ENCODE results near the gene NAA15. TPM values are rescaled to one million over a fixed set of nuclear protein-coding genes. Genes with fewer than 3 reads are reported as not detected.

NAA15 gene
- total and polyA plus RNA-seq, 2 of the 8 experiments (the other 6 are each of a cell fraction or from before 2014, with no cell fraction given), result 9.7 to 124 TPM

GRCh38 chr4:139295942-139296299 lies 5.4 kb upstream of the NAA15 start:
- peak overlapping the region in 1 of 2 experiments; percentile 20; a peak in 2 of 4 replicates for H3K4me2 ChIP-seq (ENCODE audit: insufficient read depth in 1 of 2, low read depth in 2 of 2, low read length in 2 of 2)
- no peak for TF ChIP-seq EZH2 (IDR thresholded peaks at IDR 0.05; ENCODE audit: low read depth, low read length, severe bottlenecking)
- no peak for TF ChIP-seq SP4 (IDR thresholded peaks at IDR 0.05; ENCODE audit: low read length)
- no peak for TF ChIP-seq SIX5 (IDR thresholded peaks at IDR 0.05; ENCODE audit: low read depth, low read length)
- TF ChIP-seq RNF2 (IDR thresholded peaks at IDR 0.05; ENCODE audit: borderline replicate concordance, low read depth, low read length, missing control alignments, poor library complexity, severe bottlenecking), result no peak
- no peak for TF ChIP-seq RFX5 (IDR thresholded peaks at IDR 0.05; ENCODE audit: borderline replicate concordance, low read depth, low read length)
- no peak for TF ChIP-seq TEAD4 (IDR thresholded peaks at IDR 0.05; ENCODE audit: low read depth, low read length)
- TF ChIP-seq POU5F1 (IDR thresholded peaks at IDR 0.05; ENCODE audit: low read depth, low read length), result no peak
- no peaks in the 10 kb centered on the region for H3K9me3 ChIP-seq (ENCODE audit: insufficient read depth in 2 of 2, low read depth in 1 of 2, low read length in 1 of 2)
- no peak overlapping the region for H3K23ac ChIP-seq (ENCODE audit: insufficient read length)
- no peak overlapping the region for H2BK20ac ChIP-seq (ENCODE audit: low read length)
- H2BK120ac ChIP-seq (replicated peaks; ENCODE audit: low read depth, low read length), result no peak overlapping the region
- H2AK5ac ChIP-seq (ENCODE audit: low read depth, low read length), result no peak overlapping the region
- H3K9ac ChIP-seq (replicated peaks in 1 of 4; ENCODE audit: extremely low read depth in 1 of 4, low read depth in 3 of 4, low read length in 3 of 4), result no peak overlapping the region
- 57% methylated on average over 6 of the region's 6 CpGs; no CpG with 5 or more reads in 1 of the 2 experiments for WGBS, 2 experiments (ENCODE audit: extremely low coverage in 1 of 2, insufficient coverage in 1 of 2, insufficient read length in 1 of 2, insufficient replicate concordance in 2 of 2, low coverage in 1 of 2, low lambda C conversion rate in 2 of 2, missing lambda C conversion rate in 1 of 2)
- peaks cover 0 to 17% of the 10 kb centered on the region in 2 experiments; a peak in 2 of 4 replicates for H3K79me2 ChIP-seq (ENCODE audit: control insufficient read depth in 1 of 2, insufficient read depth in 2 of 2, low read length in 2 of 2)
- H3K27me3 ChIP-seq (replicated peaks in 1 of 4; ENCODE audit: control insufficient read depth in 3 of 4, extremely low read depth in 1 of 4, insufficient read depth in 3 of 4, low read length in 3 of 4), result no peaks in the 10 kb centered on the region
- H4K8ac ChIP-seq (ENCODE audit: extremely low read depth, insufficient read depth, low read length), result no peak overlapping the region
- H2BK15ac ChIP-seq (ENCODE audit: low read length), result no peak overlapping the region
- H4K91ac ChIP-seq (replicated peaks; ENCODE audit: insufficient read length, low read length), result no peak overlapping the region
- H3K79me1 ChIP-seq (ENCODE audit: low read depth, low read length), result no peaks in the 10 kb centered on the region
- H3K27ac ChIP-seq (ENCODE audit: low read depth, low read length), result no peak overlapping the region
- CTCF ChIA-PET (ENCODE audit: partially characterized antibody), result interaction anchor here (0.7 to 4.4 kb wide), 42 partner anchors 9 to 277 kb away, joined by 3 to 34 read pairs (median 4); partner anchors contain the start of gene MGARP
- H3K56ac ChIP-seq (replicated peaks; ENCODE audit: insufficient read length, low read depth, low read length), result no peak overlapping the region
- no peak overlapping the region for H4K5ac ChIP-seq (ENCODE audit: insufficient read length, low read depth, low read length)
- peaks cover 0 to 20% (median 3%) of the 10 kb centered on the region in 4 experiments; a peak in 2 of 8 replicates for H3K36me3 ChIP-seq (ENCODE audit: control insufficient read depth in 2 of 4, insufficient read depth in 4 of 4, low read length in 3 of 4)
- no peak overlapping the region for H3K18ac ChIP-seq (ENCODE audit: extremely low read depth, low read length)
- H3K14ac ChIP-seq (ENCODE audit: insufficient read length), result no peak overlapping the region
- H4K20me1 ChIP-seq (replicated peaks in 1 of 2; ENCODE audit: control insufficient read depth in 1 of 2, insufficient read depth in 2 of 2, low read length in 2 of 2), result no peaks in the 10 kb centered on the region
- H2BK5ac ChIP-seq (ENCODE audit: low read depth, low read length), result no peak overlapping the region
- no peak overlapping the region for H2AFZ ChIP-seq (ENCODE audit: low read length)
- no peak overlapping the region for H2BK12ac ChIP-seq (ENCODE audit: low read depth, low read length)
- peak overlapping the region in 2 of 4 experiments; percentile 79 to 83; a peak in 6 of 8 replicates for H3K4me3 ChIP-seq (ENCODE audit: extremely low read depth in 1 of 4, insufficient read depth in 2 of 4, low read depth in 3 of 4, low read length in 4 of 4)
- H3K23me2 ChIP-seq (ENCODE audit: low read depth, low read length), result peaks cover 10% of the 10 kb centered on the region
- FAIRE-seq (no peak), DNase-seq (ENCODE audit: low read depth in 1 of 2, low spot score in 2 of 2) (no peak)
- peaks cover 0 to 2% (median under 1%) of the 10 kb centered on the region in 4 experiments; a peak in 2 of 7 replicates for H3K4me1 ChIP-seq (replicated peaks in 1 of 4; ENCODE audit: control insufficient read depth in 3 of 4, insufficient read depth in 4 of 4, low read length in 3 of 4)
- POLR2A ChIA-PET (ENCODE audit: partially characterized antibody), result interaction anchor here (0.6 to 1.6 kb wide), 12 partner anchors 11 to 190 kb away, joined by 3 to 4 read pairs (median 3); no protein-coding TSS in a partner anchor
- H3K4ac ChIP-seq (replicated peaks; ENCODE audit: insufficient read length, low read depth, low read length), result no peak overlapping the region

All from H1 (cell line).